ENCODE measurements around the gene ST6GALNAC3.

The ST6GALNAC3 gene

DNA sequence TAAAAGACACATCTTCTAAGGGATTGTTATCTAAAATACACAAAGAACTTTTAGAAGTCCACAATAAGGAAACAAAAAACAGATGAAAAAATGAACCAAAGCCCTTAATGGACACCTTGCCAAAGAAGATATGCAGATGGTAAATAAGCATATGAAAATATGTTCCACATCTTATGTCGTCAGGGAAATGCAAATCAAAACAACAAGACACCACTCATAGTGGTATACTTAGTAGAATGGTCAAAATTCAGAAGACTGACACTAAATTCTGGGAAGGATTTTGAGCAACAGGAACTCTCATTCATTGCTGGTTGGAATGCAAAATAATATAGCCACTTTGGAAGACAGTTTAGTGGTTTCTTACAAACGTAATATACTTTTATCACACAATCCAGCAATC is 587.0 kb downstream of the ST6GALNAC3 start:
- H3K4me3 ChIP-seq (ENCODE audit: low read length), result no peak overlapping the region
- TF ChIP-seq, protein P1, sequence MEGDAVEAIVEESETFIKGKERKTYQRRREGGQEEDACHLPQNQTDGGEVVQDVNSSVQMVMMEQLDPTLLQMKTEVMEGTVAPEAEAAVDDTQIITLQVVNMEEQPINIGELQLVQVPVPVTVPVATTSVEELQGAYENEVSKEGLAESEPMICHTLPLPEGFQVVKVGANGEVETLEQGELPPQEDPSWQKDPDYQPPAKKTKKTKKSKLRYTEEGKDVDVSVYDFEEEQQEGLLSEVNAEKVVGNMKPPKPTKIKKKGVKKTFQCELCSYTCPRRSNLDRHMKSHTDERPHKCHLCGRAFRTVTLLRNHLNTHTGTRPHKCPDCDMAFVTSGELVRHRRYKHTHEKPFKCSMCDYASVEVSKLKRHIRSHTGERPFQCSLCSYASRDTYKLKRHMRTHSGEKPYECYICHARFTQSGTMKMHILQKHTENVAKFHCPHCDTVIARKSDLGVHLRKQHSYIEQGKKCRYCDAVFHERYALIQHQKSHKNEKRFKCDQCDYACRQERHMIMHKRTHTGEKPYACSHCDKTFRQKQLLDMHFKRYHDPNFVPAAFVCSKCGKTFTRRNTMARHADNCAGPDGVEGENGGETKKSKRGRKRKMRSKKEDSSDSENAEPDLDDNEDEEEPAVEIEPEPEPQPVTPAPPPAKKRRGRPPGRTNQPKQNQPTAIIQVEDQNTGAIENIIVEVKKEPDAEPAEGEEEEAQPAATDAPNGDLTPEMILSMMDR (IDR thresholded peaks at IDR 0.05; ENCODE audit: insufficient read depth, low read depth, low read length, missing control alignments), result no peak
- no peak for DNase-seq (ENCODE audit: low read depth)

DNA sequence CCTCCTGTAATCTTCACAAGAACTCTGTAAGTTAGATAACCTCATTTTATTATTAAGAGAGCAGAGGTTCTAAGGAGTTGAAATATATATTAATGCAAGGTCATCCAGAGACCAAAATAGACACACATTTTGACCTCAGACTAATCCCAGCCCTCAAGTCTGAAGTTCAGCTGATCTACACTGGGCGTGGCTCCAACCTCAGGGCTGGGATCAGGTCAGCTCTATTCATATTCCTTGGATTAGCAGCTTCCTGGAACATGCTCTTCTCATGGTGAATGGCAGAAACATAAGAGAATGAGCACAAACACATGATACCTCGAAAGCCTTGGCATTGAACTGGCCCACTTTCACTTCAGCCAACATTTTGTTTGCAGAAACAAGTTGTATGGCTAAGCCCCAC is 592.0 kb downstream of the ST6GALNAC3 start:
- TF ChIP-seq, protein P1 (IDR thresholded peaks at IDR 0.05; ENCODE audit: insufficient read depth, low read depth, low read length, missing control alignments), result no peak
- DNase-seq (ENCODE audit: low read depth), result no peak
- H3K4me3 ChIP-seq (ENCODE audit: low read length), result no peak overlapping the region

DNA sequence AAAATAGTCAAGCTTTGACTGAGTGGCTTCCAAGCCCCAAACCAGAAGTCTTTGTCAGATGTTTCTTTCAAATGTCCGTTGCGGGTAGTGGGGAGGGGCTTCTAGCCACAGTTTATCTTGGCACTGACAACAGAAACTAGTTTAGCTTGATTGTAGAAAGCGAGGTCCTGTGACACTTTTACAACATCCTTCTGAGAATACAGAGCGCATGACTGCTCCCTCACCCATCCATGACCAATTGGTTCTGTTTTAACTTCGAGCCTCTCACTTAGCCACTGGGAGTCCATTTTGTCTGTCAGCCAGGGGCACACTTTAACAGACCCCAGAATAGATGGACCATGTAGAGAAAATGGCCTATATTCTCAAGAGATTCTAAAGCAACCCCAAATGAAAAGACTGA is 593.5 kb downstream of the ST6GALNAC3 start:
- no peak for DNase-seq (ENCODE audit: low read depth)
- TF ChIP-seq, protein P1 (IDR thresholded peaks at IDR 0.05; ENCODE audit: insufficient read depth, low read depth, low read length, missing control alignments), result no peak
- no peak overlapping the region for H3K4me3 ChIP-seq (ENCODE audit: low read length)

DNA sequence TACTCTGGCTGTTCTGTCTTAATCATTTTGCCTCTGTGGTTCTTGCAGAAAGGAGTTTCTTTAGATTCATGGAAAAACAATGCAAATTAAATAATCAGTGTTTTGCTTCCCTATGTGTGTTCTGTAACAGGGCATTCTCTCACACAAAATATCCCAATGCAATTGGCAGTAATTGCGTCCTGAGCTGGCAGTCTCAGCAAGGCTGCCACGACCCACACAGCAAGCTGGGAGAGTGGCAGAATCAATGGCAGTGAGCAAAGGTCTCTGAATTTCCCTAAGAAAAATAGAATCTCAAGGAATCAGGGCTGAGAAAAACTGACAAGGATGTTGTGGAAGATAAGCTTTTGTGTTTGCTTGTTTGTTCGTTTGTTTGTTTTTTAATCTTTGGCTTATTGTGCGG is 594.6 kb downstream of the ST6GALNAC3 start:
- H3K4me3 ChIP-seq (ENCODE audit: low read length), result no peak overlapping the region
- no peak for DNase-seq (ENCODE audit: low read depth)
- TF ChIP-seq, protein P1 (IDR thresholded peaks at IDR 0.05; ENCODE audit: insufficient read depth, low read depth, low read length, missing control alignments), result no peak

DNA sequence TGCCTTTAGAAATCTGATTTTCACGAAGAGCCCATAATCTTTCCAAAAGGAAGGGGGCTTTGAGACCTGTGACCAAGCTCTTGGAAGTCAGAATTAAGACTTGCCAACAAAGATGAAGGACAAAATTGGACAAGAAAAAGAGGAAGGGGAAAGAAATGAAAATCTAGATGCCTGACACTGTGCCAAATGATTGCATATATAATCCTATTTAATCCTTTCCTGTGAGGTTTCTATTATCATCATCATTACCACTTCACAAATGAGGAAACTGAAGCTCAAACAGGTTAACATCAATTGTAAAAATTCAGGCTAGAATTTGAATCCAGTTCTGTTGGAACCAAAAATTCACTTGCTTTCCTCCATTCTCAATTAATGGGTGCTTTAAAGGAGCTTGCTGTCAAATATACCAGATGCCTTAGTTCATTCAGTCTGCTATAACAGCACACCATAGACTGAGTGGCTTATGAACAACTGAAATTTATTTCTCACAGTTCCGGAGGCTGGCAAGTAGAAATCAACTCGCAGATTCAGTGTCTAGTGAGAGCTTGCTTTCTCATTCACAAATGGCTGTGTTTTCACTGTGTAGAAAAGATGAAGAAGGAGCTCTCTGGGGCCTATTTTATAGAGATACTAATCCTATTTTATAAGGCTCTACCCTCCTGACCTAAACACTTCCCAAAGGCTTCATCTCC is 595.2 kb downstream of the ST6GALNAC3 start:
- TF ChIP-seq, protein P1 (IDR thresholded peaks at IDR 0.05; ENCODE audit: insufficient read depth, low read depth, low read length, missing control alignments), result no peak
- H3K4me3 ChIP-seq (ENCODE audit: low read length), result no peak overlapping the region
- DNase-seq (ENCODE audit: low read depth), result no peak

- H3K4me3 ChIP-seq (ENCODE audit: low read length), result no peak overlapping the region
- TF ChIP-seq, protein P1 (IDR thresholded peaks at IDR 0.05; ENCODE audit: insufficient read depth, low read depth, low read length, missing control alignments), result no peak
- no peak for DNase-seq (ENCODE audit: low read depth)
Observed at GRCh38 chr1:76674689-76675210, 600.2 kb downstream of the ST6GALNAC3 start.

All from epithelial cell of esophagus (primary cell).